Measurements from ENCODE around the gene TF. TPM values are rescaled to one million over a fixed set of nuclear protein-coding genes. Genes with fewer than 3 reads are reported as not detected.
A peak's percentile ranks its signal among the peaks of the same experiment; 100 is the strongest.

TF gene
- polyA plus RNA-seq, 1 donor (not counting 4 experiments of a cell fraction or from before 2014, with no cell fraction given): 0.30 TPM

- Histone ChIP-seq H3K9ac (ENCODE audit: control insufficient read depth, extremely low read depth, insufficient read depth, low read length) (no peak overlapping the region), H4K20me1 (ENCODE audit: control insufficient read depth, extremely low read depth, insufficient read depth, low read length) (no peaks in the 10 kb centered on the region), H3K9me3 (ENCODE audit: control insufficient read depth, low read depth, low read length) (no peaks in the 10 kb centered on the region), H3K4me2 (ENCODE audit: control insufficient read depth, extremely low read depth, insufficient read depth, low read depth, low read length) (peak overlapping the region; percentile 44), H3K4me1 (ENCODE audit: control insufficient read depth, extremely low read depth, insufficient read depth, low read length) (peaks cover 29% of the 10 kb centered on the region), H3K27me3 (ENCODE audit: control insufficient read depth, extremely low read depth, insufficient read depth, low read length) (no peaks in the 10 kb centered on the region), H3K36me3 (ENCODE audit: control insufficient read depth in 2 of 2, extremely low read depth in 1 of 2, insufficient read depth in 2 of 2, low read length in 2 of 2) (peaks cover 8 to 44% of the 10 kb centered on the region in 2 experiments), H3K27ac (ENCODE audit: control insufficient read depth, insufficient read depth, low read length) (peak overlapping the region; percentile 33), H3K4me3 (ENCODE audit: control insufficient read depth in 2 of 3, extremely low read depth in 1 of 3, insufficient read depth in 2 of 3, low read depth in 1 of 3, low read length in 3 of 3) (no peak overlapping the region), H2AFZ (ENCODE audit: control insufficient read depth, low read length) (no peak overlapping the region), H3K79me2 (ENCODE audit: control insufficient read depth, insufficient read depth, low read length) (no peaks in the 10 kb centered on the region), H3K9me1 (ENCODE audit: control insufficient read depth, extremely low read depth, insufficient read depth, low read length) (no peaks in the 10 kb centered on the region)
- dilution Hi-C loops (cut with MboI; ENCODE audit: extremely low pct_ligation_motif_present, low sequenced_read_pairs): loop anchor here (5.0 kb wide), 1 partner anchor 52 kb away; no protein-coding TSS in a partner anchor
- peak; percentile 52 for DNase-seq (ENCODE audit: low read depth, low spot score)
- peak; percentile 96 for FAIRE-seq
- TF ChIP-seq EZH2 (IDR thresholded peaks at IDR 0.05; ENCODE audit: low read length): no peak
- TF ChIP-seq CTCF (optimal IDR thresholded peaks at IDR 0.05 in 1 of 3, IDR thresholded peaks at IDR 0.05 in 1 of 3, conservative IDR thresholded peaks at IDR 0.05 in 1 of 3; ENCODE audit: extremely low read depth in 1 of 3, insufficient read depth in 2 of 3, low read length in 3 of 3): no peak
Observed at GRCh38 chr3:133820129-133820528, 73.9 kb downstream of the TF start.

- no peak for DNase-seq (ENCODE audit: low read depth, low spot score)
- Histone ChIP-seq H3K36me3 (ENCODE audit: control insufficient read depth in 2 of 2, extremely low read depth in 1 of 2, insufficient read depth in 2 of 2, low read length in 2 of 2) (peaks cover 6 to 40% of the 10 kb centered on the region in 2 experiments), H3K27me3 (ENCODE audit: control insufficient read depth, extremely low read depth, insufficient read depth, low read length) (no peaks in the 10 kb centered on the region), H3K9me3 (ENCODE audit: control insufficient read depth, low read depth, low read length) (no peaks in the 10 kb centered on the region), H3K4me2 (ENCODE audit: control insufficient read depth, extremely low read depth, insufficient read depth, low read depth, low read length) (no peak overlapping the region), H3K79me2 (ENCODE audit: control insufficient read depth, insufficient read depth, low read length) (no peaks in the 10 kb centered on the region), H3K4me1 (ENCODE audit: control insufficient read depth, extremely low read depth, insufficient read depth, low read length) (peaks cover 29% of the 10 kb centered on the region), H3K4me3 (ENCODE audit: control insufficient read depth in 2 of 3, extremely low read depth in 1 of 3, insufficient read depth in 2 of 3, low read depth in 1 of 3, low read length in 3 of 3) (no peak overlapping the region), H2AFZ (ENCODE audit: control insufficient read depth, low read length) (no peak overlapping the region), H4K20me1 (ENCODE audit: control insufficient read depth, extremely low read depth, insufficient read depth, low read length) (no peaks in the 10 kb centered on the region), H3K9me1 (ENCODE audit: control insufficient read depth, extremely low read depth, insufficient read depth, low read length) (no peaks in the 10 kb centered on the region), H3K27ac (ENCODE audit: control insufficient read depth, insufficient read depth, low read length) (no peak overlapping the region), H3K9ac (ENCODE audit: control insufficient read depth, extremely low read depth, insufficient read depth, low read length) (no peak overlapping the region)
- no peak for TF ChIP-seq EZH2 (IDR thresholded peaks at IDR 0.05; ENCODE audit: low read length)
- TF ChIP-seq CTCF (optimal IDR thresholded peaks at IDR 0.05 in 1 of 3, IDR thresholded peaks at IDR 0.05 in 1 of 3, conservative IDR thresholded peaks at IDR 0.05 in 1 of 3; ENCODE audit: extremely low read depth in 1 of 3, insufficient read depth in 2 of 3, low read length in 3 of 3): no peak
- dilution Hi-C loops (cut with MboI; ENCODE audit: extremely low pct_ligation_motif_present, low sequenced_read_pairs): loop anchor here (5.0 kb wide), 1 partner anchor 51 kb away; no protein-coding TSS in a partner anchor
- no peak for FAIRE-seq
Observed at GRCh38 chr3:133820889-133821675, 74.9 kb downstream of the TF start.
